ENCODE results near the gene TRPV2.

TRPV2 gene

DNA sequence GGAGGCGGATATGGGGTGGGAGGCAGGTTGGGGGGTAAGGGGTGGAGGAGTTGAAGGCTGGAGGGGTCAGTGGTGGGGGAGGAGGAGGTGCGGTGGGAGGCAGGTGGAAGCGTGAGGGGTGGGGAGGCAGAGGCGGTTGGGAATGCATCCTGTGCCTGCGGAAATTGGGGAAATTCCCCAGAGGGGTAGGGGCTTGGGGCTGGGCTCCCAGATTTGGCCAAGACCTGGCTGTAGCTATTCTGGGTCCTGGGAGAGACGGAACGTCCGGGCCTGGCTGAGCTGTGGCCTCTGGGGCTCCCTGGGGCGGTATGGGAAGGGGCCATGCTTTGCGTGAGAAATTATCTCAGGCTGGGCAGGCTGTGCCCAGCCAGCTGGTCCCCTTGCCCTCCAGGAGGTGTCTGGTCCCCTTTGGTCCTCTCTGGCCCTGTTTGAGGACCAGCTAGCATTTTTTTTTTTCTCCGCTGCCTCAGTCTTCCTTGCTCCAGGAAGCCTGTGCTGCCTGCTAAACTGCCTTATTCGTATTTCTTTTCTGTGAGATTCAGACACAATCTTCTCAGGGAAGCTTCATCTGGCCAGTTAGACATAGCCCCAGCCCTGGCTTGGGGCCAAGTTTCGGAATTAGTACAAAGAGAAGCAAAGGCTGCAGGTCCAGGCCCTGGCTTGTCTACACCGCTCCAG lies 7.3 kb upstream of the TRPV2 start:
- peak; percentile 29 for DNase-seq (ENCODE audit: low spot score)

DNA sequence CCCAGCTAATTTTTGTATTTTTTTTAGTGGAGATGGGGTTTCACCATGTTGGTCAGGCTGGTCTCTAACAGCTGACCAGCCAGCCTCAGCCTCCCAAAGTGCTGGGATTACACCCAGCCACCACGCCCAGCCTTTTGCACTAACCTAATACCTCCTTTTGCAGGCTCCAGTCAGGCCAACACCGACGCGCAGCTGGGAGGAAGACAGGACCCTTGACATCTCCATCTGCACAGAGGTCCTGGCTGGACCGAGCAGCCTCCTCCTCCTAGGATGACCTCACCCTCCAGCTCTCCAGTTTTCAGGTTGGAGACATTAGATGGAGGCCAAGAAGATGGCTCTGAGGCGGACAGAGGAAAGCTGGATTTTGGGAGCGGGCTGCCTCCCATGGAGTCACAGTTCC lies 2.0 kb downstream of the TRPV2 start:
- DNase-seq (ENCODE audit: low spot score), result no peak

DNA sequence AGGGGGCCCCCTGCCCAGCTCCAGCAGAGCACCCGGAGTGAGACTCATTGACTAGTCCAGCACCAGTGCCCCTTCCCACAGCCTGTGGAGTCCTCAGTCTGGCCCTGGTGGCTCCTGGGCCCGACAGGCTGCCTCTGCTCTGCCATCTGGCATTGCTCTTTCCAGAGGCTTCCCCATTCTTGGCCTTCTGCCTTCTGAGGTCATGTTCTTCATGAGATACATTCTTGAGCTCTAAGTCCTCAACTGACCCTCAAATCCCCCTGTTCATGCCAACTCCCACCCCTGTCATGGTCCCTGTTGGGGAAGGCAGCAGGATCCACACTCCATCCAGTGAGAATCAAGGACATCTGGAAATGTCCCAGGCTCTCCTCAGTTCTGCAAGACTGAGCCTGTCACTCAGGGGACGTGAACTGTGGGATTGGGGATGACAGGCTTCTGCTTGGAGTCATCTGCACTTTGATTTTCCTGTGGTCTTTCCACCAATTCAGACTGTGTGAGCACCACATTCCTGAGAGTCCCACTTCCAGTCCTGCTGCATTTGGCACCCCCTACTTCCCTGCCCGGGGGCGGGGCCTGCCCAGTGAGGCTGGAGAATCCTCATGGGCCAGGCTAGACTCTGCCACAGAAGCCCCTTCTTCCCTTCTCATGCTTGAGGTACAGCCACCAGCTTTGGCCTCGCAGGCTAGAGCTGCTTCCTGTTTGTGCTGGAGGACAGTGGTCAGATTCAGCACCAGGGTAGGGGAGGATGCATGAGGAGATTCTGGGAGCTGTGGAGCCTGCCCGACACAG lies 2.7 kb downstream of the TRPV2 start:
- peak; percentile 61 for DNase-seq (ENCODE audit: low spot score)

GRCh38 chr17:16418685-16419068 lies 3.3 kb downstream of the TRPV2 start:
- DNase-seq (ENCODE audit: low spot score), result no peak

GRCh38 chr17:16419074-16419928 lies 3.9 kb downstream of the TRPV2 start:
- peak; percentile 89 for DNase-seq (ENCODE audit: low spot score)

DNA sequence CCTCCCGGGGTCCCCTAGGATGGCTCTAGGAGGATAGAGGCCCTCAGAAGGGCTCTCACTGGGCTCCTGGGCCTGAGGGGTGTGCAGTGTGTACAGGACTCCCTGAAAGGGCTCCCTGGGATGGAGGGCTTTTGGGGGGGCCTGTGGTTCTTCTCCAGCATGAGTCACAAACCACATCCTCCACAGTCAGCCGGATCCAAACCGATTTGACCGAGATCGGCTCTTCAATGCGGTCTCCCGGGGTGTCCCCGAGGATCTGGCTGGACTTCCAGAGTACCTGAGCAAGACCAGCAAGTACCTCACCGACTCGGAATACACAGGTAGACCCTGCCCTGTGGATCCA lies 4.5 kb downstream of the TRPV2 start:
- peak; percentile 75 for DNase-seq (ENCODE audit: low spot score)

- DNase-seq (ENCODE audit: low spot score), result no peak
These were observed 7.0 kb downstream of the TRPV2 start for GRCh38 chr17:16422416-16422815.

DNA sequence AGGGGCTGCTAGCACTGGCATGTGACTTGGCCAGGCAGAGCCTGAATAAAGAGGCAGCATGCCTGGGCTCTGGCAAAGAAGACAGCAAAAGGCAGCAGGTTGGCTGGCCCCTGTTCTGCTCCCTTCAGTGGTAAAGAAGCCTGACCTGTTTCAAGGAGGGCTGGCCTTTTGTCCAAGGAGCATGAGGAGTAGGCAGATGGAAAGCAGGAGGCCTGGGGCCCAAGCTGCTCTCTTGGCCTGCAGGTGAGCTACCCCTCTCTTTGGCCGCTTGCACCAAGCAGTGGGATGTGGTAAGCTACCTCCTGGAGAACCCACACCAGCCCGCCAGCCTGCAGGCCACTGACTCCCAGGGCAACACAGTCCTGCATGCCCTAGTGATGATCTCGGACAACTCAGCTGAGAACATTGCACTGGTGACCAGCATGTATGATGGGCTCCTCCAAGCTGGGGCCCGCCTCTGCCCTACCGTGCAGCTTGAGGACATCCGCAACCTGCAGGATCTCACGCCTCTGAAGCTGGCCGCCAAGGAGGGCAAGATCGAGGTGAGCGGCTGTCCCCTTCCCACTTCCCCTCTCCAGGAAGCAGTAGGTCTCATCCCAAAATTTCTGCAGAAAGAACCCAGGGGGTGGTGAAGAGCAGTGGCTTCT lies 8.0 kb downstream of the TRPV2 start:
- no peak for DNase-seq (ENCODE audit: low spot score)

DNA sequence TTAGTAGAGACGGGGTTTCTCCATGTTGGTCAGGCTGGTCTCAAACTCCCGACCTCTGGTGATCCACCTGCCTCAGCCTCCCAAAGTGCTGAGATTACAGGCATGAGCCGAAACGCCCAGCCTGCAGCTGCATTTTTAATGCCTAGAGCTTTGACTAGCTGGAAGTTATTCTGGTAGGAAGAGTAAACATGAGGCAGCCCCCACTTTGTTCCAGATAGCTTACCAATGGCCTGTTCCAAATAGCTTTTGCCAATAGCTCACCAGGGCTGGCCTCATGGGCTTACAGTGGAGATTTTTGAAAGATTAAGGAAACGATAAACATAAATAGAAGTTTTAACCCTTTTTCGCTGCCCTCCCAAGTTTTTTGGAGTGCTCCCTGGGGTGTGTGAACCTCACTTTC lies 9.8 kb downstream of the TRPV2 start:
- no peak for DNase-seq (ENCODE audit: low spot score)

DNA sequence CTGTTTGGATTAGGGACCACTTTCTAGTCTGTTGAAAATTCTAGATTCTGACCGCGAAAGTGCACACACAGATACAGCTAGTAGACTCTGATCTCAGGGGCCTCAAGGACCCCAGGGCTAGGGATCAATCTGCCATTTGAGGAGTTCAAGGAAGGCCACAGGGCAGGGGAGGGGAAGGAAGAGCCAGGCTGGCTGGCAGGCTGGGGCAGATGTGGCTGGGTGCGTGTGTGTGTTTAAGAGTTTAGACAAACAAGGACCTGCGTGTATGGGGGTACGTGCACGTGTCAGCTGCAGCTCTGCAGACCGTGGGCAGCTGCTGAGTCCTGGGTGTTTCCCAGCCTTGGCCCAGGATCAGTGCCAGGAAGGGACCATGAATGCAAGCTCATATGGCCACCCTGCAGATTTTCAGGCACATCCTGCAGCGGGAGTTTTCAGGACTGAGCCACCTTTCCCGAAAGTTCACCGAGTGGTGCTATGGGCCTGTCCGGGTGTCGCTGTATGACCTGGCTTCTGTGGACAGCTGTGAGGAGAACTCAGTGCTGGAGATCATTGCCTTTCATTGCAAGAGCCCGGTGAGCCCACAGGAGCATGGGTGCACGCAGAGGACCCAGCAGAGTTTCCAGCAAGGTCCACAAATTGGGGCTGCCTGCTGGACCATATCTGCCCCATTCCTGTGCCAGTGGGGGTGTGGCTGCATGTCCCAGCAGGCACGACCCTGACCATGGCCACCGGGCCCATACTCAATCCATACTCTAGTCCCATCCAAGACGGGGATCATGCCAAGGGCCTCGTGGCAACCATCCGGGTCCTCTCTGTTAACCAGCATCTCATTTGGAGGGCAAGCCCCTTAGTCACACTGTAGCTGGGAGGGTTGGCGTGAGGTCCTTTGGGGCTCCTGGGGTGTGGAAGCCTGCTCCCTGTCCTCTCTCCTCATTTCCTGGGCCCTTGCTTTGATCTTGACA lies 10.6 kb downstream of the TRPV2 start:
- DNase-seq (ENCODE audit: low spot score), result no peak

- no peak for DNase-seq (ENCODE audit: low spot score)
These were observed 11.6 kb downstream of the TRPV2 start for GRCh38 chr17:16427020-16427419.

DNA sequence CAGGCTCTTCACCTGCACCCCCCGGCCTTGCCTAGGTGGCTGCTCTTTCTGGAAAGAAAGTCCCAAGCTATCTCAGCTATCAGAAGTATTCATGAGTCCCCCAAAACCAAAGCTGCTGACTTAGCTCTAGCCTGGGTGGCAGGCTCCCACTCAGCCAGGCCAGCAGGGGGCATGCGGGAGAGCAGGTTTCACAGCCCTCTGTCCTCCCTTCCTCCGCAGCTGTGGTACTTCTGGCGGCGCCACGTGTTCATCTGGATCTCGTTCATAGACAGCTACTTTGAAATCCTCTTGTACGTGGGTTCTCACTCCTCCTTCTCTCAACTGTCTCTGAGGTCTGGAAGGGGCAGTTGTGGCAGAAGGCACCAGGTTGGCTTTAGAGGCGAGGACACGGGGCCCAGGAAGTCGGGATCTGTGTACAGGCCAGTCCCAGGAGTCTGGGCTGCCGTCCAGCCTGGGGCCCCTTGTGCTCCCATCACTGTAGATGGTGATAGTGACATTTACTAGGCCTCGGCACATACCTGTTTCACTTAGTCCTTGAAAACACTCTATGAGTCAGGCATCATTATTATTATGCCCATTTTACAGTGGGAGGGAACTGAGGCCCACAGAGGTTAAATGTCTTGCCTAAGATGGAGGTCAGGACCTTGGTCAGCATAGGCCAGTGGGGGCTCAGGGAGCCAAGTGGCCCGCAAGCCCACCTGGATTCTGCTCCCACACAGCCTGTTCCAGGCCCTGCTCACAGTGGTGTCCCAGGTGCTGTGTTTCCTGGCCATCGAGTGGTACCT lies 12.9 kb downstream of the TRPV2 start:
- peak; percentile 80 for DNase-seq (ENCODE audit: low spot score)

DNA sequence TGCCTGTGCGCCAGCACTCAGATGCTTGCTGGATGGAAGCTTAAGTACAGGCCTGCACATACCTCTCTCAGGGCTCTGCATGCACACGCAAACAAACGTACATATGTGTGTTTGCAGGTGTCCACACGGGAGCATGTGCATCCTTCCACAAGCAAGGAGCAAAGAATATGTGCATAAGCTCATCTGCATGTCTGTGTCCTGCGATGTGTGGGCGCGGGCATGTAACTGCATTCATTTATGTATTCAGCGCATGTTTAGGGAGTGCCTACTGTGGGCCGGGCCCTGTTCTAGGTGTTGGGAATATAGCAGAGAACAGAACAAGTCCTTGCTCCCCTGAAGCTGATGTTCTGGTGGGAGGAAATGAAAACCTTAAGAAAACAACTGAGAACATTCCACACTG lies 13.7 kb downstream of the TRPV2 start:
- DNase-seq (ENCODE audit: low spot score), result no peak

- no peak for DNase-seq (ENCODE audit: low spot score)
These were observed 15.3 kb downstream of the TRPV2 start for GRCh38 chr17:16430650-16431049.

DNA sequence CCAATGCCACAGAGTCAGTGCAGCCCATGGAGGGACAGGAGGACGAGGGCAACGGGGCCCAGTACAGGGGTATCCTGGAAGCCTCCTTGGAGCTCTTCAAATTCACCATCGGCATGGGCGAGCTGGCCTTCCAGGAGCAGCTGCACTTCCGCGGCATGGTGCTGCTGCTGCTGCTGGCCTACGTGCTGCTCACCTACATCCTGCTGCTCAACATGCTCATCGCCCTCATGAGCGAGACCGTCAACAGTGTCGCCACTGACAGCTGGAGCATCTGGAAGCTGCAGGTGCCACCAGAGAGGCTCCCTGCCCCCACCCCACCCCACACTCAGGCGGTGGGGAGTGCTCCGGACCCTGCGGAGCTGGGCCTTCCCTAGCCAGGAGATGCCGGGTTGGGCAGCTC lies 16.6 kb downstream of the TRPV2 start:
- DNase-seq (ENCODE audit: low spot score), result no peak

- no peak for DNase-seq (ENCODE audit: low spot score)
These were observed 18.1 kb downstream of the TRPV2 start for GRCh38 chr17:16433514-16433913.

- no peak for DNase-seq (ENCODE audit: low spot score)
These were observed 19.3 kb downstream of the TRPV2 start for GRCh38 chr17:16434662-16435061.

GRCh38 chr17:16435925-16436886 lies 20.8 kb downstream of the TRPV2 start:
- DNase-seq (ENCODE audit: low spot score), result no peak

DNA sequence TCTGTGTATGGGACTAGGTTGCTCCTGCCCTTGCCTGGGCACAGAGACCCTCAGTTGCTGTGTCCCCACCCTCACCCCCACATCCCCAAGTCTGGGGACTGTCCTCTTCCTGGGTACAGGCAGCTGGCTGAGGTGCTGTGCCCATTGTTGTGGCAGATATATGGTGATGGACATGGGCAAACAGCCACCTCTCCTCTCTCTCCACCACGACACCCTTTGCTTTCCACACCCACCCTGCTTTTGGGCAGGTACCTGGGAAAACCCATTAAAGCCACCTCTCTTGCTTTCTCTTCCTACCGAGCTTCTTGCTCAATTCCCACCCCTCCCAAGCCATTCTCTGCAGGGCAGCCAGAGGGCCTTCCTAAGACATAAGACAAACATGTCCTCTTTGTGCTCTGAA lies 21.7 kb downstream of the TRPV2 start:
- DNase-seq (ENCODE audit: low spot score), result no peak

All from AG08395 (cell line).